ENCODE results near the gene BMPR2.

The BMPR2 gene

DNA sequence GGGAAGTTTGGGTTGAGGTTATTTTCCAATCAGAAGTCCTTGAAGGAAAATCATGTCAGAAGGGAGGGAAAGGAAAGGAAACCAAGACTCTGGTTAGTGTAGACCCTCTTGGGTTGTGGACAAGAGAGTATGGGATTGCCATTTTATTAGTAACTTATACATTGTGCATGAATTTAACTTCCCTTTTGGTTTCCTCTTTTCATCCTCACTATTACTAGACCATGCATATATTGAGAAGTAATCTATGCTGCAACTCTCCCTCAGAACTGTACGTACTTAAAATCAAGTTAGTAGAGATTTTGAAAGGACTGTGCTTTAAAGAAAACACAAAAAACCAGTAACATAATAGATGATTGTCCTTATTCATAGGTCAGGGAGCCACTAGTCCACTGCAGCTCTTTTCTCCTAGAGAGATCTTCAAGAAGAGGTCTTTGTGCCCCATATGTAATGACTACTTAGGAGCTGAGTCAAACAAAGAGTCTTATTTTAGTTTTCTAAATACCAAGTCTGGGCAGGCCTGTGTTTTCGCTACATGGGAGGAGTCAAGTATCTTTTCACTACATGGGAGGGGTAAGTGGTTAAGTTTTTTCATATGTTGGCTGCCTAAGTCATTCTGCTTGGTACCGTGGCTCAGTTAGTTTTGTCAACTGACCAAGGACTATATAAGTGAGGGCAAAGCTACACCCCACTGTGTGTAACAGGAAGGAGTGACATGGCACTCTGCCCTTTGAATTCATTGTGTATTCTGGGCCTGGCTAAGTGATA lies 233.4 kb downstream of the BMPR2 start:
- DNase-seq = no peak

DNA sequence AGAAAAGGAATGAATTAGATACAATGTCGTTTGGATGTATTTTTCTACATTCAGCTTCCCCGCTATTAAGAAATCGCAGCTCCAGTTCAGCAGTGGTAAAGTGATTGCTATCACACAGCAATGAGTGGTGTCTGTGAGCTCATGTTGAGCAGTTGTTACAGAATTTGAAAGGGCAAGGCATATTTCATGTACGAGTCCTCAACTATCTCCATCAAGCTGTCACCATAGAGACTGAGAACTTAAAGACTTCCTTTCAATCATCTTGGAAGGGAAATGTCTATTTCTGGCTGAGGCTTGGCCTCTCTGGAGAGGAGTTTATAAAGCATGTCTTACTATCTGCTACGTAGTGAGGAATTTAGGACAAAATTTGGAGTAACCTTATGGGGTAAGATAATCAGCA lies 234.3 kb downstream of the BMPR2 start:
- no peak for DNase-seq

DNA sequence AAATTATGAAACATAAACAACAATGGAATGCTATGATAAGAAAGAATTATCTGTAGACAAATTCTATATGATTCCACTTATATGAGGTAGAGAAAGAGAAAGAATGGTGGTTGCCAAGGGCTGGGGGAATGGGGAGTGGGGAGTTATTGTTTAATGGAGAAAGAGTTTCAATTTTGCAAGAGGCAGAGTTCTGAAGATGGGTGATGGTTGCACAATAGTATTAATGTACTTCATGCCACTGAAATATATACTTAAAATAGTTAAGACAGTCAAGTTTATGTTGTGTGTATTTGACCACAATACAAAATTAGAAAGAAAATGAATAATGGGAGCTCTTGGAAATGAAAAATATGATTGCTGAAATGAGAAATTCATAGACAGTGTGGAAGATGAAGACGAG lies 236.0 kb downstream of the BMPR2 start:
- no peak for DNase-seq

DNA sequence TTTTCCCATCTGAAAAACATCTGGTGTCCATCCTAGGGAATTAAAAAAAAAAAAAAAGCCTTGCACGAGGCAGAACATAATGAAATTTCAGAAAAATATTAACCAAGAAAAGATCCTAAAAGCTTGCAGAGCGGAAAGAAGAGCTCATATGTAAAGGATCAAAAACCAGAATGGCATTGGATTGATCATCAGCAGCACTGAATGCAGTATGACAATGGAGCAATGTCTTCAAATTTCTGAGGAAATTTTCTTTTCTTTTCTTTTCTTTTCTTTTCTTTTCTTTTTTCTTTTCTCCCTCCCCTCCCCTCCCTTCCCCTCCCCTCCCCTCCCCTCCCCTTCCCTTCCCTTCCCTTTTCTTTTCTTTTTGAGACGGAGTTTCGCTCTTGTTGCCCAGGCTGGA lies 237.4 kb downstream of the BMPR2 start:
- no peak for DNase-seq
